ENCODE measurements around the gene PPIF.

DNA sequence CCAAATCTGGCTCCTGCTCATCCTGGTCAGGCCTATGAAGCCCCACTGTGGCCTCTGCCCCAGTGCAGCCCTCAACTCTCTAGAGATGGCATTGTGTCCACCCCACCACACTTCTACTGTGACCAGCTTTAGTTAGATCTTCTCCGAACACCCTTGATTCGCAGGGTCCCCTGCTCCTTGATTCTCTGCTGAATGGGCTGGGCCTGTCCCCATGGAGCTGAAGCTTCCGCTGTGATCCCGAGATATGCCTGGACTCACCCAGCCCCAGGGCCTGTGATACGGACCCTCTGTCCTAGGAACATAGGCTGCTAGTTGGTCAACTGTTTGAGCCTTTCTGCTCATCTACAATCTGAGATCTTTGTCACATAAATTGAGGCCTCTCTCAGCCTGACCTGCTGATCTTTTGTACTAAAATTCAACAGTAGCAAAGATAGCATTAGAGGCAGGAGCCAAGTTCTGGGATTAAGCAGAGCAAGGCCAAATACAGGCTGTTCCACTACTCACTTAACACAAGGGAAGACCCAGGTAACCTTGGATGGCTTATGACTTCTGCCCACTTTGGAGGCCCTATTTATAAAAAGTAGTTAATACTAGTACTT is 6.5 kb upstream of the PPIF start:
- TF ChIP-seq, protein P1, sequence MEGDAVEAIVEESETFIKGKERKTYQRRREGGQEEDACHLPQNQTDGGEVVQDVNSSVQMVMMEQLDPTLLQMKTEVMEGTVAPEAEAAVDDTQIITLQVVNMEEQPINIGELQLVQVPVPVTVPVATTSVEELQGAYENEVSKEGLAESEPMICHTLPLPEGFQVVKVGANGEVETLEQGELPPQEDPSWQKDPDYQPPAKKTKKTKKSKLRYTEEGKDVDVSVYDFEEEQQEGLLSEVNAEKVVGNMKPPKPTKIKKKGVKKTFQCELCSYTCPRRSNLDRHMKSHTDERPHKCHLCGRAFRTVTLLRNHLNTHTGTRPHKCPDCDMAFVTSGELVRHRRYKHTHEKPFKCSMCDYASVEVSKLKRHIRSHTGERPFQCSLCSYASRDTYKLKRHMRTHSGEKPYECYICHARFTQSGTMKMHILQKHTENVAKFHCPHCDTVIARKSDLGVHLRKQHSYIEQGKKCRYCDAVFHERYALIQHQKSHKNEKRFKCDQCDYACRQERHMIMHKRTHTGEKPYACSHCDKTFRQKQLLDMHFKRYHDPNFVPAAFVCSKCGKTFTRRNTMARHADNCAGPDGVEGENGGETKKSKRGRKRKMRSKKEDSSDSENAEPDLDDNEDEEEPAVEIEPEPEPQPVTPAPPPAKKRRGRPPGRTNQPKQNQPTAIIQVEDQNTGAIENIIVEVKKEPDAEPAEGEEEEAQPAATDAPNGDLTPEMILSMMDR (IDR thresholded peaks at IDR 0.05 in 4 of 5, conservative IDR thresholded peaks at IDR 0.05 in 1 of 5): no peak
- no peak for TF ChIP-seq POLR2A (IDR thresholded peaks at IDR 0.05)

Data from gastrocnemius medialis (tissue), 4 donors.